ENCODE data around the gene SLC7A6.
"Not testable (repeated sequence)": the region's sequence is repeated elsewhere in the genome, so short reads cannot be mapped to it uniquely, and the experiment has no call there.

The SLC7A6 gene

DNA sequence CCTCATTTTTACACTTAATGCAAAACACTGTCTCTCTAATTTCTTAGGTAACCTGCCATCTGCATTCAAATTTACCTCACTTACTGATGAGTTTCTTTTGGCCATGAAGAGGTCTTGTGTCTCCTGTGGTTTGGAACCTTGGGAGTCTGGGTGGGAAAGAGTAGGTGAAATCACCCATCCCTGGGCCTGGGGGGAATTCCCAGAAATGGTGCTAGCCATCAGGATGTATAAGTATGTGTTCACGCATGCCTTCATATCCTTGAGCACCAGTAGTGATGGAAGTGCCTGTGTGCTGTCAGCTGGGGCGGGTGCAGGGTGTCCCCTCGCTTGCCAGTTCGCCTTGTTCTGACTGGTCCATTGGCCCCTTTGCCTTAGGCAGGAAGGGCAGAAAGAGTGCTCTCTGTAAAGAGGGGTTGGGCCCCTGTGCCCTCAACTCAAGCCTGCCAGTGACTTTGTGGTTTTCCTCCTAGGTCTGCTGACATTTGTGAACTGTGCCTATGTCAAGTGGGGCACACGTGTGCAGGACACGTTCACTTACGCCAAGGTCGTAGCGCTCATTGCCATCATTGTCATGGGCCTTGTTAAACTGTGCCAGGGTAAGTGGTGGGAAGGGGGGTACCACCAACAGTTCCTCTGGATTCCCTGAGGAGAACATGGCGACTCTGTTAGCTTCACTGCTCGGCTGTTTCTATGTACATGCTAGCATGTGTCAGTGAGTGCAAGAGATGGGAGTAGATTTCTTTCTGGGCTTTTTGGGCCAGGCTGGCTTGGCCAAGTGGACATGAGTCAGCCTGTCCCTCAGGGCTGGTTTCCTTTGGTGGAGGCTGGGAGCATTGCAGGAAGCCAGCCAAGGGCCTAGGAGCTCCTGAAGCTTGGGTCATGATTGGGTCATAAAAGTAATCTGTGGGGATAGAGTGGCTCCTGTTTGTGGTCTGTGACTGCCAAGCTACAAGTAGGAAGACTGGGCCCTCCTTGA lies 23.2 kb downstream of the SLC7A6 start:
- peak; percentile 77 for DNase-seq (ENCODE audit: low read depth)
- TF ChIP-seq, protein P1, sequence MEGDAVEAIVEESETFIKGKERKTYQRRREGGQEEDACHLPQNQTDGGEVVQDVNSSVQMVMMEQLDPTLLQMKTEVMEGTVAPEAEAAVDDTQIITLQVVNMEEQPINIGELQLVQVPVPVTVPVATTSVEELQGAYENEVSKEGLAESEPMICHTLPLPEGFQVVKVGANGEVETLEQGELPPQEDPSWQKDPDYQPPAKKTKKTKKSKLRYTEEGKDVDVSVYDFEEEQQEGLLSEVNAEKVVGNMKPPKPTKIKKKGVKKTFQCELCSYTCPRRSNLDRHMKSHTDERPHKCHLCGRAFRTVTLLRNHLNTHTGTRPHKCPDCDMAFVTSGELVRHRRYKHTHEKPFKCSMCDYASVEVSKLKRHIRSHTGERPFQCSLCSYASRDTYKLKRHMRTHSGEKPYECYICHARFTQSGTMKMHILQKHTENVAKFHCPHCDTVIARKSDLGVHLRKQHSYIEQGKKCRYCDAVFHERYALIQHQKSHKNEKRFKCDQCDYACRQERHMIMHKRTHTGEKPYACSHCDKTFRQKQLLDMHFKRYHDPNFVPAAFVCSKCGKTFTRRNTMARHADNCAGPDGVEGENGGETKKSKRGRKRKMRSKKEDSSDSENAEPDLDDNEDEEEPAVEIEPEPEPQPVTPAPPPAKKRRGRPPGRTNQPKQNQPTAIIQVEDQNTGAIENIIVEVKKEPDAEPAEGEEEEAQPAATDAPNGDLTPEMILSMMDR (conservative IDR thresholded peaks at IDR 0.05; ENCODE audit: low read depth, low read length): no peak
- no peak overlapping the region for H3K4me3 ChIP-seq (ENCODE audit: low read depth, low read length)

DNA sequence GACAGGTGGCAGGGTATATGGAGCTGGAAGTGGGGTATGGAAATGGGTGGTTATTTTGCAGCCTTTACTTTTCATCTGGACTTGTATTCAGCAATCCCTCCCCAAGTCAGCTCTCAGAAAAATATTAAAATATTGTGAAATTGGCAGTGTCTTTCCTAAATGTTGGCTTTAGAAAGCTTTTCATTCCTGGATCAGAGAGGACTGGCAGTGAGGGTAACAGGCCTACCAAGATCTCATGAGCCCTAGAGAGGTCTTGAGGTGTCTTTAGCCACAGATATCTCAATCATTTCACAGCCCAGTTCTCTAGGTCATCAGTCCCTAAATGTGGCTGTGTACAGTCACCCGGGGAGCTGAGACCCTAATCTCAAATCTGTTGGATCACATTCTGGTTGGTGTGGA lies 23.9 kb downstream of the SLC7A6 start:
- H3K4me3 ChIP-seq (ENCODE audit: low read depth, low read length): no peak overlapping the region
- TF ChIP-seq, protein P1 (conservative IDR thresholded peaks at IDR 0.05; ENCODE audit: low read depth, low read length): no peak
- no peak for DNase-seq (ENCODE audit: low read depth)

DNA sequence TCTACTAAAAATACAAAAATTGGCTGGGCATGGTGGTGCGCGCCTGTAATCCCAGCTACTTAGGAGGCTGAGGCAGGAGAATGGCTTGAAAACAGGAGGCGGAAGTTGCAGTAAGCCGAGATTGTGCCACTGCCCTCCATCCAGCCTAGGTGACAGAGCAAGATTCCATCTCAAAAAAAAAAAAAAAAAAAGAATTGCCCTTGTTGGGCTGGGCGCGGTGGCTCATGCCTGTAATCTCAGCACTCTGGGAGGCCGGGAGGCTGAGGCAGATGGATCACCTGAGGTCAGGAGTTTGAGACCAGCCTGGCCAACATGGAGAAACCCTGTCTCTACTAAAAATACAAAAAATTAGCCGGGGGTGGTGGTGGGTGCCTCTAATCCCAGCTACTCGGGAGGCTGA lies 24.5 kb downstream of the SLC7A6 start:
- H3K4me3 ChIP-seq (ENCODE audit: low read depth, low read length); DNase-seq (ENCODE audit: low read depth): not testable (repeated sequence)

DNA sequence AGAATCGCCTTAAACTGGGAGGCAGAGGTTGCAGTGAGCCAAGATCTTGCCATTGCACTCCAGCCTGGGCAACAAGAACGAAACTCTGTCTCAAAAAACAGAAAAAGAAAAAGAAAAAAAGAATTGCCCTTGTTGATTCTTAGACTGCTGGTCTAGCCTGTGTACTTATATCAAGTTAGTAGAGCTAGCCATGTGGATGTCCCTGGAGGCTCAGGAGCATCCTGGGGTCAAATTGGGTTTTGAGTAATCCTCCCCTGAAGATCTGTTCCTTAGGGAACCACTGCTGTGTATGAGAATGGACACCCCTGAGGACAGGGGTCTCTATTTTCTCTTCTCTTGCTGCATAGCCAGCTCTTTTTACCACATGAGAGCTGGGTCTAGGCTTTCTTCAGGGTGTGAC lies 24.9 kb downstream of the SLC7A6 start:
- DNase-seq (ENCODE audit: low read depth): no peak
- TF ChIP-seq, protein P1 (conservative IDR thresholded peaks at IDR 0.05; ENCODE audit: low read depth, low read length): no peak
- no peak overlapping the region for H3K4me3 ChIP-seq (ENCODE audit: low read depth, low read length)

DNA sequence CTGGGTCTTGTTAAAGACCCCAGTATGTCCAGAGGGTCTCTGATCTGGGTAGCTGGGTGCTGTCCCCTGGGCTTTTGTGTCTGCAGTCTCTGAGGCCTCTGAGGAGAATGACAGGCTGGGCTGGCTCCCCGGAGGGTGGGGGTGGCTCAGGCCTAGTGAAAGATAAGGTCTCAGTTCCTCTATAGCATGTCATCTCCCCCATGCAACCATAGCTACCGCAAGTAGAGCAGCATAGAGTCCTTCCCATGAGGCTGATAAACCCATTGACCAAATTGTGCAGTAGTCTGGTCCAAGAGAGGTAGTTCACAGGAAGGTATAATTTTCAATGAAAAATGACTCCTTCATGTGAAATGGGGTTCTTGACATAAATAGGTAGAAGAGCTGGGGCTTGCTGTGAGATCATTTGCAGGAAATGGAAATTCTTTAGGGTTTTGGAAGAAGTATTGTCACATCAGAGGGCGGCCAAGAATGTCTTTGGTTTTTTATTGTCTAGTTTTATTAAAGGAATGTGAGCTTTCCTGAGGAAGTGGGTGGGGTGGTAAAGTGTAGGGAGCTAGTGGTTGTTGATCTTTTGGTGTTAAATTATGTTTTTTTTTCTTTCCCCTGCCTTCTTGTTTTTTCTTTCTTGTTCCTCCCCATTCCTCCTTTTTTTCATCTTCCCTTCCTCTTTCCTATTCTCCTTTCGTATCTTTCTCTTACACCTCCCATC lies 25.4 kb downstream of the SLC7A6 start:
- peak; percentile 23 for DNase-seq (ENCODE audit: low read depth)
- H3K4me3 ChIP-seq (ENCODE audit: low read depth, low read length): no peak overlapping the region
- TF ChIP-seq, protein P1 (conservative IDR thresholded peaks at IDR 0.05; ENCODE audit: low read depth, low read length): no peak

DNA sequence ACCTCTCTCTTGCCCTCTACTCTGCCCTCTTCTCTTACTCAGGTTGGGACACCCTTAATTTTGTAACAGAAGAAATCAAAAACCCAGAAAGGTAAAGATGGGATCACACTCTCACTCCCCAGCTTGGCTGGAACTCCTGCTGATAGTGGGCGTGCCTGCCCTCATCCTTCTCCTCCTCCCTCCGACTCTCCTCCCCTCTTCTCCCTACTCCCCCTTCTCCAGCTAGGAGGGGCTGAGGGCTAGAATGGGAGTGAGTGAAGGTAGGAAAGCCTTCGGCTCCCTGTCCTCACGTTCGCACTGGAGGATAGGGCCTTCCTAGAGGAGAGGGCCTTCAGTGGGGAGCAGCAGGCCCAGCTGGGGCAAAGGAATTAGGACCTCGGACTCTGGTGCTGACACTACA lies 26.1 kb downstream of the SLC7A6 start:
- TF ChIP-seq, protein P1 (conservative IDR thresholded peaks at IDR 0.05; ENCODE audit: low read depth, low read length): no peak
- no peak overlapping the region for H3K4me3 ChIP-seq (ENCODE audit: low read depth, low read length)
- no peak for DNase-seq (ENCODE audit: low read depth)

DNA sequence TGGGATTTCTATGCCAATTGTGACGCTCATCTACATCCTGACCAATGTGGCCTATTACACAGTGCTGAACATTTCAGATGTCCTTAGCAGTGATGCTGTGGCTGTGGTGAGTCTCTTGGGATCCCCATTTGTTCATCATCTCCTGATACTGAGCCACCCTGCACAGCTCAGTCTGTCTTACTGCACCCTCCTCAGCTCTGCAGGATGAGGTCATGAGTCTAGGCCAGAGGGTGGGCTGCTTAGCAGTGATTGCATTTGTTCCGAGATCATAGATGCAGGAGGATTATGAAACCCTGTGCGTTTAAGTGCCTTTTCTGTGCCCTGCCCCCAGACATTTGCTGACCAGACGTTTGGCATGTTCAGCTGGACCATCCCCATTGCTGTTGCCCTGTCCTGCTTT lies 26.9 kb downstream of the SLC7A6 start:
- DNase-seq (ENCODE audit: low read depth): no peak
- H3K4me3 ChIP-seq (ENCODE audit: low read depth, low read length): no peak overlapping the region
- TF ChIP-seq, protein P1 (conservative IDR thresholded peaks at IDR 0.05; ENCODE audit: low read depth, low read length): no peak

Data from choroid plexus epithelial cell (primary cell).